Measurements from ENCODE around the gene TPM1.

TPM1 gene

GRCh38 chr15:63043335-63044076 lies 959 bp downstream of the TPM1 start:
- in situ Hi-C loops (cut with HindIII; ENCODE audit: low sequenced_read_pairs): loop anchor here (10.0 kb wide), 1 partner anchor 159 kb away; no protein-coding TSS in a partner anchor

GRCh38 chr15:63044077-63044644 lies 1.6 kb downstream of the TPM1 start:
- peak overlapping the region; percentile 97 for H3K4me3 ChIP-seq (ENCODE audit: low read depth, low read length)
- TF ChIP-seq CTCF (IDR thresholded peaks at IDR 0.05; ENCODE audit: low read depth, low read length, missing control alignments): no peak
- no peak for DNase-seq (ENCODE audit: low read depth)
- in situ Hi-C loops (cut with HindIII; ENCODE audit: low sequenced_read_pairs): loop anchor here (10.0 kb wide), 1 partner anchor 159 kb away; no protein-coding TSS in a partner anchor

More at GRCh38 chr15:63043335-63044076, 959 bp downstream of the TPM1 start:
- no peak for DNase-seq (ENCODE audit: low read depth)
- TF ChIP-seq CTCF (IDR thresholded peaks at IDR 0.05; ENCODE audit: low read depth, low read length, missing control alignments): no peak
- H3K4me3 ChIP-seq (ENCODE audit: low read depth, low read length): peak overlapping the region; percentile 97

GRCh38 chr15:63044645-63045464 lies 2.3 kb downstream of the TPM1 start:
- in situ Hi-C loops (cut with HindIII; ENCODE audit: low sequenced_read_pairs): loop anchor here (10.0 kb wide), 1 partner anchor 160 kb away; no protein-coding TSS in a partner anchor
- no peak for DNase-seq (ENCODE audit: low read depth)
- H3K4me3 ChIP-seq (ENCODE audit: low read depth, low read length): peak overlapping the region; percentile 97
- no peak for TF ChIP-seq CTCF (IDR thresholded peaks at IDR 0.05; ENCODE audit: low read depth, low read length, missing control alignments)

GRCh38 chr15:63045465-63045840 lies 2.9 kb downstream of the TPM1 start:
- no peak for TF ChIP-seq CTCF (IDR thresholded peaks at IDR 0.05; ENCODE audit: low read depth, low read length, missing control alignments)
- in situ Hi-C loops (cut with HindIII; ENCODE audit: low sequenced_read_pairs): loop anchor here (10.0 kb wide), 1 partner anchor 161 kb away; no protein-coding TSS in a partner anchor
- no peak for DNase-seq (ENCODE audit: low read depth)
- peak overlapping the region; percentile 97 for H3K4me3 ChIP-seq (ENCODE audit: low read depth, low read length)

- peak overlapping the region; percentile 97 for H3K4me3 ChIP-seq (ENCODE audit: low read depth, low read length)
- in situ Hi-C loops (cut with HindIII; ENCODE audit: low sequenced_read_pairs): loop anchor here (10.0 kb wide), 1 partner anchor 161 kb away; no protein-coding TSS in a partner anchor
- TF ChIP-seq CTCF (IDR thresholded peaks at IDR 0.05; ENCODE audit: low read depth, low read length, missing control alignments): no peak
- no peak for DNase-seq (ENCODE audit: low read depth)
Observed at GRCh38 chr15:63045879-63046278, 3.3 kb downstream of the TPM1 start.

All from astrocyte of the cerebellum (primary cell).